Measurements from ENCODE around the gene UNC80.

- no peak for TF ChIP-seq EZH2 (IDR thresholded peaks at IDR 0.05)
- no peak for TF ChIP-seq POLR2AphosphoS5 (IDR thresholded peaks at IDR 0.05; ENCODE audit: borderline replicate concordance, low read depth, low read length)
- TF ChIP-seq FOXP2 (optimal IDR thresholded peaks at IDR 0.05; ENCODE audit: control extremely low read depth, extremely low read length, insufficient read depth) = no peak
These were observed 68.8 kb downstream of the UNC80 start for GRCh38 chr2:209840434-209840833.

Data from SK-N-MC (cell line).